Measurements from ENCODE around the gene NBAS.
"Not testable (repeated sequence)": the region's sequence is repeated elsewhere in the genome, so short reads cannot be mapped to it uniquely, and the experiment has no call there.

Gene NBAS

DNA sequence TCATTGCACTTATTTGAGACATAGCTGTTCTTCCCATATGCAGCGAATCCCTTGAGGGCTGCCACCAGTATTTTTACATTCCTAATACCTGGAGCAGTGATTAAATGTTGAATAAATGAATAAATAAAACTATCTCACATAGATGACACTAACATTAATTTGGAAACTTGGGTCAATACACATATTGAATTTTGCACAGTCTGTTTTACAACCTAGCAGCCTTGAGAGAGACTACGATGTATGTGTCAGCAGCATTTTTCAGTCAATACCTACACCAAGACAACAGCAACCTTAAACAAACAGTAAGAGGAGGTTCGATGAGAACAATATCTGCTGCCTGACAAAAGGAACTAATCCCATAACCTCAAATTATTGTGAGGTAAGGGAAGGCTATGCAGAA lies 53.4 kb downstream of the NBAS start:
- CTCF ChIA-PET: interaction anchor here (1.1 kb wide), 1 partner anchor 70 kb away, joined by 4 read pairs; no protein-coding TSS in a partner anchor
- TF ChIP-seq, protein P1, sequence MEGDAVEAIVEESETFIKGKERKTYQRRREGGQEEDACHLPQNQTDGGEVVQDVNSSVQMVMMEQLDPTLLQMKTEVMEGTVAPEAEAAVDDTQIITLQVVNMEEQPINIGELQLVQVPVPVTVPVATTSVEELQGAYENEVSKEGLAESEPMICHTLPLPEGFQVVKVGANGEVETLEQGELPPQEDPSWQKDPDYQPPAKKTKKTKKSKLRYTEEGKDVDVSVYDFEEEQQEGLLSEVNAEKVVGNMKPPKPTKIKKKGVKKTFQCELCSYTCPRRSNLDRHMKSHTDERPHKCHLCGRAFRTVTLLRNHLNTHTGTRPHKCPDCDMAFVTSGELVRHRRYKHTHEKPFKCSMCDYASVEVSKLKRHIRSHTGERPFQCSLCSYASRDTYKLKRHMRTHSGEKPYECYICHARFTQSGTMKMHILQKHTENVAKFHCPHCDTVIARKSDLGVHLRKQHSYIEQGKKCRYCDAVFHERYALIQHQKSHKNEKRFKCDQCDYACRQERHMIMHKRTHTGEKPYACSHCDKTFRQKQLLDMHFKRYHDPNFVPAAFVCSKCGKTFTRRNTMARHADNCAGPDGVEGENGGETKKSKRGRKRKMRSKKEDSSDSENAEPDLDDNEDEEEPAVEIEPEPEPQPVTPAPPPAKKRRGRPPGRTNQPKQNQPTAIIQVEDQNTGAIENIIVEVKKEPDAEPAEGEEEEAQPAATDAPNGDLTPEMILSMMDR (IDR thresholded peaks at IDR 0.05; ENCODE audit: insufficient read depth, low read length, missing control alignments): no peak
- POLR2A ChIA-PET: no interaction called here
- H3K4me3 ChIP-seq (ENCODE audit: low read depth, low read length): no peak overlapping the region
- no peak for DNase-seq (ENCODE audit: low read depth, low spot score)

DNA sequence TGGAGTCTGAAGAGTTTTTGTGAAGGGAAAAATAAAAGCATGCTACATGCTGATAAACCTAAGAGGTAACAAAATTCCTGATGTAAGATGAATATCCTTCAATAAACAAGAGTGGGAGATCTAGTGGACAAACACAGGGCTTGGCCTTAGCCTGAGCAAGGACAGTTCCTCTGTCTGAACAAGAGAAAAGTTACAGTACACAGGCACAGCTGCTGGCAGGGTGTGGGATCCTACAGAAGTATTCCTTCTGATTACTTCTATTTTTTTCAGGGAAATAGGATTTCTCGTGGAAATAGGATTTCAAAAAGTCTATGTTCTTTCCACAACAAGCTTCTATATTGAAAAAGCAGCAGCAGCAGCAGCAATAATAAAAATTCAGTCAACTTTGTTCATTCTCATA lies 54.1 kb downstream of the NBAS start:
- TF ChIP-seq, protein P1 (IDR thresholded peaks at IDR 0.05; ENCODE audit: insufficient read depth, low read length, missing control alignments): no peak
- no peak overlapping the region for H3K4me3 ChIP-seq (ENCODE audit: low read depth, low read length)
- CTCF ChIA-PET: interaction anchor here (1.1 kb wide), 3 partner anchors 21 to 70 kb away, joined by 3 to 4 read pairs (median 4); no protein-coding TSS in a partner anchor
- POLR2A ChIA-PET: no interaction called here
- no peak for DNase-seq (ENCODE audit: low read depth, low spot score)

DNA sequence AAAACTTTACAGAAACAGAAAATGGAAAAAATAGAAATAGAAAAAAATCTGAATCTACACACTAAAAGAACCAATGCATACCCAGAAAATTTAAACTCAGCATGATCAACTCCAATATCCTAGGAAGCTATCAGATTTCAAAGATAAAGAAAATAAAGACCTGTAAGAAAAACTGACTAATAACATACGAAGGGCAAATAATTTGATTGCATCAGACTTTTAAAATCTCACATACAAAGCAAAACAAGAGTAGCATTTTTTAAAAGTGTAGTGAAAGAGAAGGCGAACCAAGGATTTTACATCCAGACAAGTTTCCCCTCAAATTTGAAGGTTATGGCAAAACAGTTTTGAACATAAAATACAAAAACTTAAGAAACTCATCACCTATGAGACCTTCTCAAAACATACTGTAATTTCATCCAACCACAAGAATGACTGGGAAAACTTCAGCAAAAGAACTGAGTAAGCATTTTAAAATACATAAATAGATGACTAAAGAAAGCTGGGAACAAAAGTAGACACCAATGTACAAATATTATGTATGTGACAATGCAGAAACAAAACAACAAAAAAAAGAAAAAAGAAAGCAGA lies 54.8 kb downstream of the NBAS start:
- no peak overlapping the region for H3K4me3 ChIP-seq (ENCODE audit: low read depth, low read length)
- ChIA-PET CTCF (interaction anchor here (1.1 kb wide), 3 partner anchors 20 to 71 kb away, joined by 3 to 4 read pairs (median 4); no protein-coding TSS in a partner anchor), POLR2A (interaction anchor here (0.5 kb wide), 1 partner anchor 30 kb away, joined by 5 read pairs; no protein-coding TSS in a partner anchor)
- no peak for DNase-seq (ENCODE audit: low read depth, low spot score)
- TF ChIP-seq, protein P1 (IDR thresholded peaks at IDR 0.05; ENCODE audit: insufficient read depth, low read length, missing control alignments): no peak

DNA sequence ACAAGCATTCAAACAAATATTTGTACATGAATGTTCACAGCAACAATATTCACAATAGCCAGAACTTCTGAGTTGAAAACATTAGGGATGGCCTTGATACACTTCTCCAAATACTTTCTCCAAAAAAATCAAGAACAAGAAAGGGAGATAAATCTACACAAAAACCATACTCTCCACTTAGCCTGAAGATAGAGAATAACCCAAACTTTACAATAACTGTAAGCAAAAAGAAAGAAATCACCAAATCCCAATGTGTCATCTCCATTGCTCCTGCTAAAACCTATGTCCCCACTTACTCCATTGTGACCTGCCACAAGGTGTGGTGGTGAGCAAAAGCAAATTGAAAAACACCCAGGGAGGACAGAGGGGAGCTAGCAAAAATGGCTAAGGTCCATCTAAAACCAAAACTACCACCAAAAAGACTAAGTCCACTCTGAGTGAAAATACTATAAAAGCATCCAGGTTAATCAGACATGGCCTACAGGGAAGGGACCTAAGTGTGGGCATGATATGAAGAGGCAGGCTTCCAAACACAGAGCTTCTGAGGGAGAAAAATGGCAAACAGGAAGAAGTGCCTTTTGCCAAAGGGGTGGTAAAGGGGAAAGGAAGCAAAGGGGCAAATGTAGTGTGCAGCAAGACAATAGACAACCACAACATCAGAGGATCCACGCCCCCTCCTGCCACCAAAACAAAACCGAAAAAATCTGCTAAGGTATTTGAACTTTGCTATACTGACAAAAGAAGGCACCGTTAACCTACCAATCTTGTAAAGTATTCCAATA lies 56.1 kb downstream of the NBAS start:
- H3K4me3 ChIP-seq (ENCODE audit: low read depth, low read length): no peak overlapping the region
- CTCF ChIA-PET: interaction anchor here (1.0 kb wide), 1 partner anchor 1104 kb away, joined by 3 read pairs; no protein-coding TSS in a partner anchor
- POLR2A ChIA-PET: no interaction called here
- no peak for DNase-seq (ENCODE audit: low read depth, low spot score)
- TF ChIP-seq, protein P1 (IDR thresholded peaks at IDR 0.05; ENCODE audit: insufficient read depth, low read length, missing control alignments): no peak

DNA sequence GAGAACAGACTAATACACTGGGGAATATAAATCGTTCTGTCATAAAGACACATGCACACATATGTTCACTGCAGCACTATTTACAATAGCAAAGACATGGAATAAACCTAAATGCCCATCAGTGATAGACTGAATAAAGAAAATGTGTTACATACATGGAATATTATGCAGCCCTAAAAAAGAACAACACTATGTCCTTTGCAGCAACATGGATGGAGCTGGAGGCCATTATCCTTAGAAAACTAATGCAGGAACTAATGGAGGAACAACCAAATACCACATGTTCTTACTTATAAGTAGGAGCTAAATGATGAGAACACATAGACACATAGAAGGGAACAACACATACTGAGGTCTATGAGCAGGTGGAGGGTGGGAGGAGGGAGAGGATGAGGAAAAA lies 61.9 kb downstream of the NBAS start:
- H3K4me3 ChIP-seq (ENCODE audit: low read depth, low read length); CTCF ChIA-PET; POLR2A ChIA-PET; DNase-seq (ENCODE audit: low read depth, low spot score): not testable (repeated sequence)

DNA sequence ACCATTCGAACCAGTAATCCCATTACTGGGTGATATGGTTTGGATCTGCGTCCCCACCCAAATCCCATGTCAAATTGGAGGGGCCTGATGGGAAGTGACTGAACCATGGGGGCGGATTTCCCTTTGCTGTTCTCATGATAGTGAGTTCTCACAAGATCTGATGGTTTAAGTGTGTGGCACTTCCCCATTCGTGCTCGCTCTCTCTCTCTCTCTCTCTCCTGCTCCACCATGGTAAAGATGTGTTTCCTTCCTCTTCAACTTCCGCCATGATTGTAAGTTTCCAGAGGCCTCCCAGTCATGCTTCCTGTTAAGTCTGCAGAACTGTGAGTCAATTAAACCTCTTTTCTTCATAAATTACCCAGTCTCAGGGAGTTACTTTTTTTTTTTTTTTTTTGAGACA lies 62.6 kb downstream of the NBAS start:
- DNase-seq (ENCODE audit: low read depth, low spot score): no peak
- POLR2A ChIA-PET: no interaction called here
- TF ChIP-seq, protein P1 (IDR thresholded peaks at IDR 0.05; ENCODE audit: insufficient read depth, low read length, missing control alignments): no peak
- CTCF ChIA-PET: no interaction called here
- no peak overlapping the region for H3K4me3 ChIP-seq (ENCODE audit: low read depth, low read length)

Data from AG04449 (cell line).